ENCODE results near the gene DOK6.

DNA sequence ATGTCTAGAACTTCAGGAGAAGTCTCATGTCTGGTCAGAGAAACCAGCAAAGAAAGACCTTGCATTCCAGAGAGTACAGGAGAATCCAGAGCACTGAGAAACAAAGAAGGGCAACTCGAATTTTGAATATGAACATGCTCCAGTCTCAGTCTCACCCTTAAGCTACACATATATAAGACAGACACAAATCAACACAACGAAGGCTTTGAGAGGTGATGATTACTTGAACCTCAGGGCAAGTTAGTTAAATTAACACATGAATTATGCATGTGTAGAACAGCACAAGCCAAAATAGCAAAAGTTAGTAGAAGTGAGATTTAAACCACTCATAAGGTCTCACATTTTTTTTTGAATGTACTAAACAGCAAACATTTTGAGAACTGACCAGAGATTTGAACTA is 29.0 kb upstream of the DOK6 start:
- TF ChIP-seq, protein P1, sequence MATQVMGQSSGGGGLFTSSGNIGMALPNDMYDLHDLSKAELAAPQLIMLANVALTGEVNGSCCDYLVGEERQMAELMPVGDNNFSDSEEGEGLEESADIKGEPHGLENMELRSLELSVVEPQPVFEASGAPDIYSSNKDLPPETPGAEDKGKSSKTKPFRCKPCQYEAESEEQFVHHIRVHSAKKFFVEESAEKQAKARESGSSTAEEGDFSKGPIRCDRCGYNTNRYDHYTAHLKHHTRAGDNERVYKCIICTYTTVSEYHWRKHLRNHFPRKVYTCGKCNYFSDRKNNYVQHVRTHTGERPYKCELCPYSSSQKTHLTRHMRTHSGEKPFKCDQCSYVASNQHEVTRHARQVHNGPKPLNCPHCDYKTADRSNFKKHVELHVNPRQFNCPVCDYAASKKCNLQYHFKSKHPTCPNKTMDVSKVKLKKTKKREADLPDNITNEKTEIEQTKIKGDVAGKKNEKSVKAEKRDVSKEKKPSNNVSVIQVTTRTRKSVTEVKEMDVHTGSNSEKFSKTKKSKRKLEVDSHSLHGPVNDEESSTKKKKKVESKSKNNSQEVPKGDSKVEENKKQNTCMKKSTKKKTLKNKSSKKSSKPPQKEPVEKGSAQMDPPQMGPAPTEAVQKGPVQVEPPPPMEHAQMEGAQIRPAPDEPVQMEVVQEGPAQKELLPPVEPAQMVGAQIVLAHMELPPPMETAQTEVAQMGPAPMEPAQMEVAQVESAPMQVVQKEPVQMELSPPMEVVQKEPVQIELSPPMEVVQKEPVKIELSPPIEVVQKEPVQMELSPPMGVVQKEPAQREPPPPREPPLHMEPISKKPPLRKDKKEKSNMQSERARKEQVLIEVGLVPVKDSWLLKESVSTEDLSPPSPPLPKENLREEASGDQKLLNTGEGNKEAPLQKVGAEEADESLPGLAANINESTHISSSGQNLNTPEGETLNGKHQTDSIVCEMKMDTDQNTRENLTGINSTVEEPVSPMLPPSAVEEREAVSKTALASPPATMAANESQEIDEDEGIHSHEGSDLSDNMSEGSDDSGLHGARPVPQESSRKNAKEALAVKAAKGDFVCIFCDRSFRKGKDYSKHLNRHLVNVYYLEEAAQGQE (IDR thresholded peaks at IDR 0.05; ENCODE audit: insufficient read depth in 1 of 2, low read depth in 2 of 2, low read length in 2 of 2): no peak
- TF ChIP-seq TAF1 (IDR thresholded peaks at IDR 0.05; ENCODE audit: borderline replicate concordance, insufficient read depth, low read length) (no peak), POLR2AphosphoS5 (IDR thresholded peaks at IDR 0.05; ENCODE audit: low read depth, low read length) (no peak), SIN3A (IDR thresholded peaks at IDR 0.05; ENCODE audit: borderline replicate concordance, insufficient read depth, low read length) (no peak)

Data from PFSK-1 (cell line).